Neural cell (in vitro differentiated cells): ENCODE data around the gene RPE65. TPM values are rescaled to one million over a fixed set of nuclear protein-coding genes. Genes with fewer than 3 reads are reported as not detected.

Experiments
- H2AFZ ChIP-seq: fragments of 200-600, 300-800 bp; sonication (generic), shearing (Covaris generic); 2 replicates; pipeline ENCODE4 v1.6.0; 2014; ENCODE audit warnings: low read depth, mild to moderate bottlenecking, antibody characterized with exemption, low read length, moderate library complexity
- H3F3A ChIP-seq: fragments of 200-600 bp; shearing (Covaris generic); 2 replicates; pipeline ENCODE4 v1.6.1; 2016; ENCODE audit warnings: mild to moderate bottlenecking, moderate library complexity, mixed read lengths, antibody characterized with exemption, low read length; ENCODE audit not compliant: insufficient read depth, poor library complexity, severe bottlenecking
- H3K27ac ChIP-seq: fragments of 200-600, 300-800 bp; sonication (generic), shearing (Covaris generic); 2 replicates; pipeline ENCODE4 v1.5.1; 2014; ENCODE audit warnings: mild to moderate bottlenecking, low read length, moderate library complexity
- H3K27me3 ChIP-seq: fragments of 300-800, 200-600 bp; sonication (generic), shearing (Covaris generic); 2 replicates; pipeline ENCODE4 v1.6.0; 2014; ENCODE audit warnings: mild to moderate bottlenecking, low read depth, low read length, moderate library complexity; ENCODE audit not compliant: insufficient read depth
- H3K36me3 ChIP-seq: fragments of 300-800, 200-600 bp; sonication (generic), shearing (Covaris generic); 2 replicates; pipeline ENCODE4 v1.5.1; 2014; ENCODE audit warnings: mild to moderate bottlenecking, antibody characterized with exemption, low read length, moderate library complexity; ENCODE audit not compliant: insufficient read depth
- H3K4me2 ChIP-seq: fragments of 300-800, 200-600 bp; sonication (generic), shearing (Covaris generic); 2 replicates; pipeline ENCODE4 v1.6.0; 2014; ENCODE audit warnings: mild to moderate bottlenecking, low read length
- H3K4me3 ChIP-seq: fragments of 300-800, 200-600 bp; sonication (generic), shearing (Covaris generic); 2 replicates; pipeline ENCODE4 v1.5.1; 2014; ENCODE audit warnings: mild to moderate bottlenecking, low read length, moderate library complexity
- H3K79me2 ChIP-seq: fragments of 200-600 bp; shearing (Covaris generic); replicated peaks from 2 replicates; pipeline ENCODE4 v1.6.0; 2014; ENCODE audit warnings: mild to moderate bottlenecking, low read length, moderate library complexity; ENCODE audit not compliant: insufficient read depth
- H3K9ac ChIP-seq: fragments of 300-800, 200-600 bp; sonication (generic), shearing (Covaris generic); 2 replicates; pipeline ENCODE4 v1.6.1; 2016; ENCODE audit warnings: mild to moderate bottlenecking, low read length, mixed read lengths
- H3K9me2 ChIP-seq: fragments of 200-600 bp; shearing (Covaris generic); 2 replicates; pipeline ENCODE4 v1.6.1; 2016; ENCODE audit warnings: mild to moderate bottlenecking, low read length, mixed read lengths; ENCODE audit not compliant: insufficient read depth
- H3K9me3 ChIP-seq: fragments of 200-600, 300-800 bp; sonication (generic), shearing (Covaris generic); 2 replicates; pipeline ENCODE4 v1.6.1; 2016; ENCODE audit warnings: mild to moderate bottlenecking, mixed run types, low read length, moderate library complexity, mixed read lengths
- H4K20me1 ChIP-seq: fragments of 200-600 bp; shearing (Covaris generic); 2 replicates; pipeline ENCODE4 v1.6.1; 2016; ENCODE audit warnings: mild to moderate bottlenecking, mixed run types; ENCODE audit not compliant: insufficient read depth
- CTCF ChIP-seq: fragments of 450-650 bp; IDR thresholded peaks from 2 replicates; pipeline ENCODE4 v1.5.1; 2014; ENCODE audit warnings: antibody characterized with exemption, mild to moderate bottlenecking, moderate library complexity; ENCODE audit not compliant: poor library complexity, severe bottlenecking
- EZH2 ChIP-seq: fragments of 200-600, 300-800 bp; shearing (Covaris generic), sonication (generic); IDR thresholded peaks from 2 replicates; pipeline ENCODE4 v1.6.1; 2014; ENCODE audit warnings: antibody characterized with exemption, low read length, borderline replicate concordance, mild to moderate bottlenecking; ENCODE audit not compliant: insufficient read depth, poor library complexity, severe bottlenecking
- MXI1 ChIP-seq: fragments of 450-650 bp; conservative IDR thresholded peaks from 2 replicates; pipeline ENCODE4 v1.6.1; 2014; ENCODE audit warnings: antibody characterized with exemption, mild to moderate bottlenecking; ENCODE audit not compliant: poor library complexity, severe bottlenecking
- RAD21 ChIP-seq: fragments of 450-650 bp; conservative IDR thresholded peaks from 2 replicates; pipeline ENCODE4 v1.6.1; 2014; ENCODE audit warnings: antibody characterized with exemption, mild to moderate bottlenecking, moderate library complexity
- REST ChIP-seq: IDR thresholded peaks from 2 replicates; pipeline ENCODE4 v1.6.1; 2012; ENCODE audit warnings: borderline replicate concordance
- SMC3 ChIP-seq: fragments of 450-650 bp; conservative IDR thresholded peaks from 2 replicates; pipeline ENCODE4 v1.6.1; 2014; ENCODE audit warnings: antibody characterized with exemption, mild to moderate bottlenecking, moderate library complexity; ENCODE audit not compliant: poor library complexity
- TAF1 ChIP-seq: IDR thresholded peaks from 2 replicates; pipeline ENCODE4 v1.6.1; 2012; ENCODE audit warnings: low read depth
- polyA plus RNA-seq: library from polyadenylated mRNA; depleted of rRNA; stranded (reverse); fragments of >200 nt; gene quantifications from 2 replicates; pipeline ENCODE4 v1.2.3, GENCODE V29; 2014
- small RNA-seq, 3 experiments: library from RNA; depleted of rRNA; stranded (forward); fragments of <200 nt; gene quantifications; one replicate each; pipeline ENCODE3, GENCODE V24; 2012

Gene RPE65
- polyA plus RNA-seq, 1 donor from 2014 or later, result not detected

GRCh38 chr1:68384321-68384813 lies 65.4 kb downstream of the RPE65 start:
- H3K9me3 ChIP-seq, result no peaks in the 10 kb centered on the region
- H3K4me3 ChIP-seq, result no peak overlapping the region
- no peaks in the 10 kb centered on the region for H3K9me2 ChIP-seq
- no peak overlapping the region for H3K4me2 ChIP-seq
- no peak overlapping the region for H2AFZ ChIP-seq
- no peak overlapping the region for H3K9ac ChIP-seq
- no peaks in the 10 kb centered on the region for H4K20me1 ChIP-seq
- H3K27ac ChIP-seq, result no peak overlapping the region
- H3K36me3 ChIP-seq, result no peaks in the 10 kb centered on the region
- H3F3A ChIP-seq, result no peaks in the 10 kb centered on the region
- H3K27me3 ChIP-seq, result no peaks in the 10 kb centered on the region
- TF ChIP-seq TAF1, result no peak
- no peak for TF ChIP-seq REST
- H3K79me2 ChIP-seq, result no peaks in the 10 kb centered on the region

- H3K4me3 ChIP-seq, result no peak overlapping the region
- H3K79me2 ChIP-seq, result no peaks in the 10 kb centered on the region
- H3K36me3 ChIP-seq, result no peaks in the 10 kb centered on the region
- TF ChIP-seq EZH2 (no peak), MXI1 (no peak), CTCF (no peak), RAD21 (no peak)
- H3K9me2 ChIP-seq, result no peaks in the 10 kb centered on the region
- H2AFZ ChIP-seq, result no peak overlapping the region
- no peaks in the 10 kb centered on the region for H3K27me3 ChIP-seq
- H3K4me2 ChIP-seq, result no peak overlapping the region
- no peaks in the 10 kb centered on the region for H4K20me1 ChIP-seq
- H3K9ac ChIP-seq, result no peak overlapping the region
- no peak overlapping the region for H3K27ac ChIP-seq
- H3K9me3 ChIP-seq, result no peaks in the 10 kb centered on the region
- H3F3A ChIP-seq, result no peaks in the 10 kb centered on the region
These were observed 66.7 kb downstream of the RPE65 start for GRCh38 chr1:68383092-68383491.

GRCh38 chr1:68379085-68379478 lies 70.7 kb downstream of the RPE65 start:
- no peak overlapping the region for H3K4me3 ChIP-seq
- H2AFZ ChIP-seq, result no peak overlapping the region
- no peaks in the 10 kb centered on the region for H3K27me3 ChIP-seq
- H3K36me3 ChIP-seq, result no peaks in the 10 kb centered on the region
- no peak overlapping the region for H3K4me2 ChIP-seq
- no peaks in the 10 kb centered on the region for H3F3A ChIP-seq
- no peaks in the 10 kb centered on the region for H3K79me2 ChIP-seq
- H3K27ac ChIP-seq, result no peak overlapping the region
- no peaks in the 10 kb centered on the region for H4K20me1 ChIP-seq
- no peaks in the 10 kb centered on the region for H3K9me2 ChIP-seq
- TF ChIP-seq SMC3, result no peak
- no peak for TF ChIP-seq CTCF
- H3K9me3 ChIP-seq, result no peaks in the 10 kb centered on the region
- H3K9ac ChIP-seq, result no peak overlapping the region

Small RNA genes lying within 50 kb of the gene (small RNA-seq; reads per million reads assigned to genes)
- 0 reads per million in 3 experiments for gene AL139413.1

Other genes with a start within 250 kb of the RPE65 start
- 4.2 and 8.8 TPM in 2 replicates for gene WLS, start 217.4 kb downstream of the RPE65 start, polyA plus RNA-seq
- 0.84 and 2.4 TPM in 2 replicates for gene DEPDC1, start 47.1 kb upstream of the RPE65 start, polyA plus RNA-seq